Small intestine (tissue), 7 donors: ENCODE data around the gene FAM13A. TPM values are rescaled to one million over a fixed set of nuclear protein-coding genes. Genes with fewer than 3 reads are reported as not detected.

Source experiments
- DNase-seq, 2 donors: peaks; one replicate each; pipeline versions ENCODE4 v3.0.0 to v3.0.0-alpha.2; 2013
- FAIRE-seq: peaks from 2 replicates; lab custom pipeline; 2012; peaks lifted over from hg19 to GRCh38; lab: Jason Lieb, UNC
- H3K27ac ChIP-seq, 3 donors: one replicate each; pipeline ENCODE4 v1.5.1; 2013; ENCODE audit warnings: low read length in 2 of 3, mild to moderate bottlenecking in 2 of 3, control low read depth in 1 of 3, inconsistent platforms in 1 of 3, low read depth in 1 of 3, moderate library complexity in 1 of 3
- H3K27me3 ChIP-seq, 3 donors: one replicate each; pipeline ENCODE4 v1.6.1; 2013; ENCODE audit warnings: low read length in 3 of 3, inconsistent platforms in 1 of 3; ENCODE audit not compliant: control insufficient read depth in 3 of 3, insufficient read depth in 3 of 3
- H3K36me3 ChIP-seq, 3 donors: one replicate each; pipeline ENCODE4 v1.6.1; 2013; ENCODE audit warnings: low read length in 3 of 3, inconsistent platforms in 1 of 3, low read depth in 1 of 3, mild to moderate bottlenecking in 1 of 3, moderate library complexity in 1 of 3; ENCODE audit not compliant: control insufficient read depth in 3 of 3, insufficient read depth in 2 of 3
- H3K4me1 ChIP-seq, 3 donors: one replicate each; pipeline ENCODE4 v1.6.1; 2013; ENCODE audit warnings: low read length in 2 of 3, inconsistent platforms in 1 of 3, low read depth in 1 of 3, mild to moderate bottlenecking in 1 of 3, moderate library complexity in 1 of 3; ENCODE audit not compliant: control insufficient read depth in 3 of 3, insufficient read depth in 2 of 3
- H3K4me3 ChIP-seq, 3 donors: one replicate each; pipeline ENCODE4 v1.5.1; 2013; ENCODE audit warnings: low read length in 3 of 3, control low read depth in 1 of 3, inconsistent platforms in 1 of 3, low read depth in 1 of 3, mild to moderate bottlenecking in 1 of 3, moderate library complexity in 1 of 3
- H3K9me3 ChIP-seq, 2 donors: one replicate each; pipeline ENCODE4 v1.6.1; 2013; ENCODE audit warnings: low read depth in 1 of 2, low read length in 1 of 2; ENCODE audit not compliant: control insufficient read depth in 2 of 2, insufficient read depth in 1 of 2
- WGBS, 3 donors: extraction: QIAGEN DNeasy Blood & Tissue Kit; methylation state at CpG; one replicate each; pipeline ENCODE4 v1.1.7; 2013; 5-methylcytosine and 5-hydroxymethylcytosine counted together
- polyA plus RNA-seq, 4 donors: library from polyadenylated mRNA; stranded (reverse) in 3 of 4; unstranded in 1 of 4; fragments of 200-250 nt in 3 of 4; fragments of 120-200 nt in 1 of 4; gene quantifications; one replicate each; pipeline versions ENCODE4 v1.2.1 to v1.2.3, GENCODE V29; 2013
- donor health status: healthy with polysubstance abuse.
- donor health status: control.
- donor health status: control.
- donor health status: Bipolar disorder and iron deficiency.
- donor health status: healthy.

FAM13A gene
- polyA plus RNA-seq, 4 donors: 11.2 to 81.0 (median 58.4) TPM

DNA sequence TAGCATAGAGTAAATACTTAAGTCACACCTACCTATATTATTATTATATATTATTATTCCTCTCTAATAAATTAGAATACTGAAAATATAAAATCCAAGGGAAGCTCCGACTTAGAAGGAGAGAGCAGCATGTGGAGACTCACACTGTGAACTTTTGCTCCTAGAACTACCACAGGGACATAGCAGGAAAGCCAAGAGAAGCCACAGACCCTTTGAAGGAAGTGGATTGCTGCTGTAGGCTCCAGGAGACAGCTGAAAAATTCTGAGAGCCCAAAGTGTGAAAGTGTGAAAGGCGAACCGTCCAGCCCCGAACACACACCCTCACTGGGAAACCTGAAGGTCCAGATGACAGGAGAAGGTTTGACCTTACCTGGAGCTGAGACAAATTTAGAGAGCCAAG, 177.0 kb downstream of the FAM13A start:
- WGBS, 3 donors: 74 to 91% (median 89%) methylated on average over 4 of the region's 4 CpGs
- DNase-seq (no peak), FAIRE-seq (no peak)
- Histone ChIP-seq H3K9me3 (no peaks in the 10 kb centered on the region), H3K27me3 (no peaks in the 10 kb centered on the region), H3K4me1 (peaks cover 0 to 26% (median 3%) of the 10 kb centered on the region in 3 donors), H3K36me3 (no peaks in the 10 kb centered on the region), H3K27ac (peak overlapping the region in 1 of 3 donors; percentile 54), H3K4me3 (no peak overlapping the region)

DNA sequence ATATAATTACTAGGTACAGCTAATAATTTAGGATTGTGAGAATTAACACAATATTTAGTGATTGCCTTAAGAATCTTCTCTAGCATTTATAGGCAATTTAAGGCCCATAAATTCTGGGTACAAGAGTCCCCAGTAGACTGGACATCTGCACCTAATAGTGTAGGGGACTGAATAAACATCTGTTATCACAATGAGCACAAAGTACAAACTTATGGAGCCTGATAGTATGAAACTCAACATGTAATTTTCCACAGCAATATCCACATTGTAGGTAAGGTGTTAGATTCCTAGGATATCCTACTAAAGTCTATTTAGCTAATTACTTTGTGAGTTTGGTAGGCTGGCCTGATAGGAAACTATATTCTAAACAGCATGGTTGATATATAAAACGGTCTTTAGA, 178.3 kb downstream of the FAM13A start:
- Histone ChIP-seq H3K36me3 (no peaks in the 10 kb centered on the region), H3K4me1 (peaks cover 0 to 26% (median 3%) of the 10 kb centered on the region in 3 donors), H3K4me3 (no peak overlapping the region), H3K9me3 (no peaks in the 10 kb centered on the region), H3K27me3 (no peaks in the 10 kb centered on the region), H3K27ac (peak overlapping the region in 1 of 3 donors; percentile 54)
- DNase-seq (peak; percentile 72 to 81), FAIRE-seq (no peak)
- WGBS, 3 donors: 15 to 55% (median 28%) methylated on average over 1 of the region's 1 CpG

DNA sequence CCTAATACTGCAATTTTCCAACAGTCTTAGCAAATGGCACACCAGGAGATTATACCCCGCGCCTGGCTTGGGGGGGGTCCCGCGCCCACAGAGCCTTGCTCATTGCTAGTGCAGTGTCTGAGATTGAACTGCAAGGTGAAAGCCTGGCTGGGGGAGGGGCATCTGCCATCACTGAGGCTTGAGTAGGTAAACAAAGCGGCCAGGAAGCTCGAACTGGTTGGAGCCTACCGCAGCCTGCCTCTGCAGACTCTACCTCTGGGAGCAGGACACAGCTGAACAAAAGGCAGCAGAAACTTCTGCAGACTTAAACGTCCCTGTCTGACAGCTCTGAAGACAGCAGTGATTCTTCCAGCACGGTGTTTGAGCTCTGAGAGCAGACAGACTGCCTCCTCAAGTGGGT, 186.6 kb downstream of the FAM13A start:
- Histone ChIP-seq H3K4me3 (no peak overlapping the region), H3K27ac (no peak overlapping the region), H3K4me1 (no peaks in the 10 kb centered on the region), H3K36me3 (peaks cover 0 to 5% (median 0%) of the 10 kb centered on the region in 3 donors), H3K27me3 (no peaks in the 10 kb centered on the region), H3K9me3 (peaks cover 0 to 2% of the 10 kb centered on the region in 2 donors)
- 83 to 92% (median 91%) methylated on average over 9 of the region's 9 CpGs for WGBS, 3 donors
- FAIRE-seq (no peak), DNase-seq (no peak)

GRCh38 chr4:88868510-88868909, 188.5 kb downstream of the FAM13A start:
- peak overlapping the region in 1 of 3 donors; percentile 57 for H3K27ac ChIP-seq
- FAIRE-seq (no peak), DNase-seq (peak; percentile 53 to 60)
- H3K4me1 ChIP-seq: no peaks in the 10 kb centered on the region
- H3K4me3 ChIP-seq: no peak overlapping the region
- no peaks in the 10 kb centered on the region for H3K27me3 ChIP-seq
- peaks cover 0 to 5% (median 0%) of the 10 kb centered on the region in 3 donors for H3K36me3 ChIP-seq
- WGBS, 3 donors: 66 to 72% (median 72%) methylated on average over 3 of the region's 3 CpGs
- peaks cover 0 to 2% of the 10 kb centered on the region in 2 donors for H3K9me3 ChIP-seq

- no peak for DNase-seq
- Histone ChIP-seq H3K4me3 (no peak overlapping the region), H3K27me3 (no peaks in the 10 kb centered on the region), H3K9me3 (peaks cover 0 to 2% of the 10 kb centered on the region in 2 donors), H3K27ac (no peak overlapping the region), H3K36me3 (peaks cover 0 to 5% (median 0%) of the 10 kb centered on the region in 3 donors), H3K4me1 (no peaks in the 10 kb centered on the region)
- no peak for FAIRE-seq
- WGBS, 3 donors: 52 to 61% (median 52%) methylated on average over 4 of the region's 4 CpGs
Measured at GRCh38 chr4:88866862-88867550, 190.0 kb downstream of the FAM13A start.

DNA sequence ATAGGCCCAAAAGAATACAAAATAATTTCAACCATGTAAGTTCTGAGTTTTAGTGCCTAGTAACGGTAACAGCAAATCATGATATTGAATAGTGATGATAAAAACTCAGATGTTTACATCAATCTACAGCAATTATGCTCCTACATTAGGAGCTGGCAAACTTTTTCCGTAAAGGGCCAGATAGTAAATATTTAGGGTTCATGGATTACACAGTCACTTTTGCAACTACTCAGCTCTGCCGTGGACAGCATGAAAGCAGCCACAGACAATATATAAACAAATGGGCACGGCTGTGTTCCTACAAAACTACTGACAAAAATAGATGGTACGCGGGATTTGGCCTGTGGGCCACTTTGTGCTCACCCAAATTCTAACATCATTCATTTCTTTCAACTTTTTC, 191.5 kb downstream of the FAM13A start:
- no peak for FAIRE-seq
- DNase-seq: no peak
- Histone ChIP-seq H3K27ac (no peak overlapping the region), H3K27me3 (no peaks in the 10 kb centered on the region), H3K9me3 (peaks cover 0 to 2% of the 10 kb centered on the region in 2 donors), H3K4me3 (no peak overlapping the region), H3K4me1 (no peaks in the 10 kb centered on the region), H3K36me3 (peaks cover 0 to 3% (median 0%) of the 10 kb centered on the region in 3 donors)
- WGBS, 3 donors: 72 to 93% (median 91%) methylated on average over 6 of the region's 6 CpGs

DNA sequence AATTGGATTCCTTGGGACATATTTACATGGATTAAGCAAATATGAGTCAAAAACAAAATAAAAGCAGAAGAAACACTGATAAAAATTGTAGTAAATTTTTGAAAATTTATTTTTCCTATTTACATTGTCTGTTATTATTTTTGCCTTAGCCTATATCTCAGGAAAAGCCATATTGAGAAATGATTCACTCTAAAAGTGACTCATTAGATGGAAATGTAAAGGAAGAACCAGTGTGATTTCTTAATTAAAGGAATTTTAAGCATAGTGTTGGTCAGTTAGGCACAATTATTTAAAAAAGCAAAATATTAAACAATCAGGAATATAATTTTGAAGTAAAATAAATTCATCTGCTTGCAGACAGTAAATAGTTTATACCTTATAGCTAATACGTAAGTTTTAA, 191.9 kb downstream of the FAM13A start:
- H3K27ac ChIP-seq: no peak overlapping the region
- no peak for FAIRE-seq
- no peak overlapping the region for H3K4me3 ChIP-seq
- no peaks in the 10 kb centered on the region for H3K36me3 ChIP-seq
- no peaks in the 10 kb centered on the region for H3K9me3 ChIP-seq
- H3K4me1 ChIP-seq: no peaks in the 10 kb centered on the region
- no peaks in the 10 kb centered on the region for H3K27me3 ChIP-seq
- no peak for DNase-seq
- 92 to 96% (median 95%) methylated on average over 1 of the region's 1 CpG for WGBS, 3 donors

DNA sequence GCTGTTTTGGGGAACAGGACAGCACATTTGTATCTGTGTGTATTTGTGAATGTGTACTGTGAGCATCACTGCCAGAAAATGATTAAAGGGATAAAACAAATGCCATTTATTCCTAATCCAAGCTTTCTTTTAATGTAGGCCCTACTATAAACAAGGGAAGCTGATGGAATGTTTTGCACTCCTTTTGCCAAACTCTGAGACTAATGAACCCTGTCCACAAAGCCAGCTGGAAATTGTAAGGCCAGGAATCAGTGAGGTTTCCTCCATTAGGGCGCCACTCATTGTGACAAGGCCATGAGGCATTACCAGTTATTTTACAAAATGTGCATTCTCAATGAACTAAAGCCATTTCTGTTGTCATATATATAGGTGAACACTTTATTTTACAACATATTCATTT, 196.4 kb downstream of the FAM13A start:
- Histone ChIP-seq H3K9me3 (no peaks in the 10 kb centered on the region), H3K4me3 (no peak overlapping the region), H3K36me3 (peaks cover 0 to 5% (median 0%) of the 10 kb centered on the region in 3 donors), H3K4me1 (no peaks in the 10 kb centered on the region), H3K27me3 (no peaks in the 10 kb centered on the region), H3K27ac (no peak overlapping the region)
- whole genome bisulfite sequencing, 3 donors: 74 to 93% (median 88%) methylated on average over 1 of the region's 1 CpG
- no peak for DNase-seq
- FAIRE-seq: no peak
